CD14-positive monocyte (primary cell): ENCODE results near the gene NPRL2. TPM values are rescaled to one million over a fixed set of nuclear protein-coding genes. Genes with fewer than 3 reads are reported as not detected.

Source experiments
- DNase-seq, 3 donors: peaks; one replicate each; pipeline ENCODE4 v3.0.0-alpha.2; 2011 to 2022
- H2AFZ ChIP-seq: 2 replicates; pipeline ENCODE4 v1.6.0; 2012; ENCODE audit warnings: mild to moderate bottlenecking, low read depth, low read length, inconsistent platforms; ENCODE audit not compliant: insufficient read depth, poor library complexity, severe bottlenecking
- H3K27ac ChIP-seq, 2 donors: 1 replicate in 1 of 2; 2 replicates in 1 of 2; pipeline ENCODE4 v1.5.1; 2012 to 2013; ENCODE audit warnings: low read length in 2 of 2, control low read depth in 1 of 2, inconsistent platforms in 1 of 2, low read depth in 1 of 2, mild to moderate bottlenecking in 1 of 2
- H3K27me3 ChIP-seq, 2 donors: one replicate each; pipeline versions ENCODE4 v1.6.0 to v1.6.1; 2011 to 2013; ENCODE audit warnings: low read length in 2 of 2; ENCODE audit not compliant: control insufficient read depth in 2 of 2, insufficient read depth in 2 of 2
- H3K36me3 ChIP-seq, 2 donors: replicated peaks in 1 of 2; 1 replicate in 1 of 2; 2 replicates in 1 of 2; pipeline versions ENCODE4 v1.5.1 to v1.6.1; 2012 to 2013; ENCODE audit warnings: low read length in 2 of 2, control low read depth in 1 of 2, inconsistent platforms in 1 of 2, mild to moderate bottlenecking in 1 of 2; ENCODE audit not compliant: insufficient read depth in 2 of 2, control insufficient read depth in 1 of 2
- H3K4me1 ChIP-seq, 2 donors: 1 replicate in 1 of 2; 2 replicates in 1 of 2; pipeline versions ENCODE4 v1.5.1 to v1.6.1; 2012 to 2013; ENCODE audit warnings: low read length in 2 of 2, control low read depth in 1 of 2, inconsistent platforms in 1 of 2, mild to moderate bottlenecking in 1 of 2, moderate library complexity in 1 of 2; ENCODE audit not compliant: insufficient read depth in 2 of 2, control insufficient read depth in 1 of 2
- H3K4me2 ChIP-seq: replicated peaks from 2 replicates; pipeline ENCODE3; 2012; ENCODE audit warnings: low read length, moderate library complexity, mild to moderate bottlenecking; ENCODE audit not compliant: poor library complexity, severe bottlenecking; ENCODE audit errors: extremely low read depth
- H3K4me3 ChIP-seq, 3 experiments: fragments of 200-600 bp in 1 of 3; sonication (generic) in 1 of 3; replicated peaks in 1 of 3; 1 replicate in 2 of 3; 2 replicates in 1 of 3; pipeline ENCODE4 v1.5.1; 2011 to 2013; ENCODE audit warnings: low read length in 3 of 3, mild to moderate bottlenecking in 3 of 3, control low read depth in 2 of 3, low read depth in 2 of 3, inconsistent platforms in 1 of 3, moderate library complexity in 1 of 3
- H3K79me2 ChIP-seq: 2 replicates; pipeline ENCODE4 v1.6.0; 2012; ENCODE audit warnings: mild to moderate bottlenecking, control low read depth, inconsistent platforms, low read length, moderate library complexity; ENCODE audit not compliant: insufficient read depth
- H3K9ac ChIP-seq: 2 replicates; pipeline ENCODE4 v1.6.0; 2017; ENCODE audit warnings: low read length, mild to moderate bottlenecking; ENCODE audit not compliant: insufficient read depth, poor library complexity, severe bottlenecking
- H3K9me3 ChIP-seq, 2 donors: replicated peaks in 1 of 2; 1 replicate in 1 of 2; 2 replicates in 1 of 2; pipeline versions ENCODE4 v1.5.1 to v1.6.1; 2012 to 2013; ENCODE audit warnings: low read length in 2 of 2, control low read depth in 1 of 2; ENCODE audit not compliant: control insufficient read depth in 1 of 2, insufficient read depth in 1 of 2
- H4K20me1 ChIP-seq: 2 replicates; pipeline ENCODE4 v1.6.0; 2012; ENCODE audit warnings: mild to moderate bottlenecking, low read length, control low read depth, moderate library complexity; ENCODE audit not compliant: insufficient read depth
- H3K27ac Mint-ChIP-seq, 7 donors: one replicate each; pipeline ENCODE4 v1.8.0; 2020; ENCODE audit warnings: mild to moderate bottlenecking in 7 of 7, mixed read lengths in 7 of 7, moderate library complexity in 6 of 7, inconsistent platforms in 2 of 7
- H3K27me3 Mint-ChIP-seq, 3 donors: one replicate each; pipeline ENCODE4 v1.8.0; 2021 to 2022; ENCODE audit warnings: low read depth in 3 of 3, mild to moderate bottlenecking in 3 of 3, mixed read lengths in 3 of 3, moderate library complexity in 3 of 3, inconsistent platforms in 1 of 3
- H3K36me3 Mint-ChIP-seq, 2 donors: one replicate each; pipeline ENCODE4 v1.8.0; 2020; ENCODE audit warnings: mixed read lengths in 2 of 2, inconsistent platforms in 1 of 2, mild to moderate bottlenecking in 1 of 2
- H3K4me1 Mint-ChIP-seq: one replicate; pipeline ENCODE4 v1.8.0; 2020; ENCODE audit warnings: mild to moderate bottlenecking, mixed read lengths
- H3K4me3 Mint-ChIP-seq, 2 donors: one replicate each; pipeline ENCODE4 v1.8.0; 2020; ENCODE audit warnings: mild to moderate bottlenecking in 2 of 2, mixed read lengths in 2 of 2, moderate library complexity in 1 of 2
- H3K9me3 Mint-ChIP-seq, 7 donors: one replicate each; pipeline ENCODE4 v1.8.0; 2020 to 2022; ENCODE audit warnings: mixed read lengths in 7 of 7, mild to moderate bottlenecking in 6 of 7, moderate library complexity in 6 of 7, inconsistent platforms in 2 of 7
- WGBS: methylation state at CpG from one replicate; pipeline ENCODE4 v1.1.5; 2013; ENCODE audit warnings: missing lambda C conversion rate; ENCODE audit not compliant: insufficient coverage; 5-methylcytosine and 5-hydroxymethylcytosine counted together
- intact Hi-C, 2 donors: fragments of 100-400 bp; cut with micrococcal nuclease; formaldehyde crosslinking; loops; one replicate each; pipeline versions ENCODE4 v1.15.0 to v1.15.1; 2023
- polyA plus RNA-seq, 3 donors: library from polyadenylated mRNA; depleted of rRNA in 1 of 3; unstranded in 2 of 3; stranded (reverse) in 1 of 3; fragments of 300-500 nt in 2 of 3; fragments of >200 nt in 1 of 3; fragmentation: Illumina TruSeq in 2 of 3; gene quantifications; 1 replicate in 2 of 3; 2 replicates in 1 of 3; pipeline ENCODE4 v1.2.3, GENCODE V29; 2012 to 2021
- TF ChIP-seq, protein P1 (sequence below): fragments of 200-600 bp; IDR thresholded peaks from one replicate; pipeline ENCODE4 v1.8.0; 2022; ENCODE audit warnings: antibody characterized with exemption, mild to moderate bottlenecking

The NPRL2 gene
- polyA plus RNA-seq, 3 donors: 20.9 to 37.9 (median 23.5) TPM

DNA sequence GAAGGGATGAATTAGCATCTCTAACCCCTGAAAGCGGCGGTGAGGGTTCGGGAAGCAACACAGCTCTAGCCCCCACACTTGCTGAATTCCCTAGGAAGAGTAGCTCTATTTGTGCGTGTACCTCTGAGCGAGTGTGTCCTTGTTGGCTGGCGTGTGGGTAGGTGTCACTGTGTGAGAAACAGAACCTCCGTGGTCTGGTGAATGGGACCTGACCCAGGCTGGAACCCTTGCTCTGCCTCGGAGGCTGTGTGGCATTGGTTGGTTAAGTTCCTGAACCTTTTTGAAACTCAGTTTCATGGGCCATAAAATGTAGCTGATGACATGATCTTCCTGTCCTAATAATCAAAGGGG, 9.2 kb upstream of the NPRL2 start:
- peaks cover 43% of the 10 kb centered on the region for H4K20me1 ChIP-seq
- Mint-ChIP-seq H3K4me1 (peaks cover 49% of the 10 kb centered on the region), H3K36me3 (peaks cover 14 to 29% of the 10 kb centered on the region in 2 donors), H3K9me3 (peaks cover 0 to 3% (median 0%) of the 10 kb centered on the region in 7 donors), H3K27ac (peak overlapping the region in 5 of 7 donors; percentile 42 to 95 (median 86)), H3K27me3 (peaks cover 0 to 11% (median 6%) of the 10 kb centered on the region in 3 donors), H3K4me3 (peak overlapping the region; percentile 90 to 95)
- H3K4me2 ChIP-seq: peak overlapping the region; percentile 98
- H3K4me3 ChIP-seq: peak overlapping the region in 1 of 3 experiments; percentile 91
- no peak for DNase-seq
- H2AFZ ChIP-seq: peak overlapping the region; percentile 94
- H3K9ac ChIP-seq: no peak overlapping the region
- H3K36me3 ChIP-seq: peaks cover 23 to 35% of the 10 kb centered on the region in 2 donors
- WGBS: 27% methylated on average over 6 of the region's 8 CpGs
- intact Hi-C loops: loop anchor here (1.0 to 10.0 kb wide), 4 partner anchors 8 to 1035 kb away; partner anchors contain the start of genes MAPKAPK3 (in 1 of the 2), MON1A (in 1 of the 2) and RBM15B (in 1 of the 2)
- TF ChIP-seq, protein P1, sequence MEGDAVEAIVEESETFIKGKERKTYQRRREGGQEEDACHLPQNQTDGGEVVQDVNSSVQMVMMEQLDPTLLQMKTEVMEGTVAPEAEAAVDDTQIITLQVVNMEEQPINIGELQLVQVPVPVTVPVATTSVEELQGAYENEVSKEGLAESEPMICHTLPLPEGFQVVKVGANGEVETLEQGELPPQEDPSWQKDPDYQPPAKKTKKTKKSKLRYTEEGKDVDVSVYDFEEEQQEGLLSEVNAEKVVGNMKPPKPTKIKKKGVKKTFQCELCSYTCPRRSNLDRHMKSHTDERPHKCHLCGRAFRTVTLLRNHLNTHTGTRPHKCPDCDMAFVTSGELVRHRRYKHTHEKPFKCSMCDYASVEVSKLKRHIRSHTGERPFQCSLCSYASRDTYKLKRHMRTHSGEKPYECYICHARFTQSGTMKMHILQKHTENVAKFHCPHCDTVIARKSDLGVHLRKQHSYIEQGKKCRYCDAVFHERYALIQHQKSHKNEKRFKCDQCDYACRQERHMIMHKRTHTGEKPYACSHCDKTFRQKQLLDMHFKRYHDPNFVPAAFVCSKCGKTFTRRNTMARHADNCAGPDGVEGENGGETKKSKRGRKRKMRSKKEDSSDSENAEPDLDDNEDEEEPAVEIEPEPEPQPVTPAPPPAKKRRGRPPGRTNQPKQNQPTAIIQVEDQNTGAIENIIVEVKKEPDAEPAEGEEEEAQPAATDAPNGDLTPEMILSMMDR: no peak
- H3K4me1 ChIP-seq: peaks cover 48 to 51% of the 10 kb centered on the region in 2 donors
- H3K79me2 ChIP-seq: peaks cover 47% of the 10 kb centered on the region
- H3K27me3 ChIP-seq: peaks cover 0 to 6% of the 10 kb centered on the region in 2 donors
- no peaks in the 10 kb centered on the region for H3K9me3 ChIP-seq
- no peak overlapping the region for H3K27ac ChIP-seq

DNA sequence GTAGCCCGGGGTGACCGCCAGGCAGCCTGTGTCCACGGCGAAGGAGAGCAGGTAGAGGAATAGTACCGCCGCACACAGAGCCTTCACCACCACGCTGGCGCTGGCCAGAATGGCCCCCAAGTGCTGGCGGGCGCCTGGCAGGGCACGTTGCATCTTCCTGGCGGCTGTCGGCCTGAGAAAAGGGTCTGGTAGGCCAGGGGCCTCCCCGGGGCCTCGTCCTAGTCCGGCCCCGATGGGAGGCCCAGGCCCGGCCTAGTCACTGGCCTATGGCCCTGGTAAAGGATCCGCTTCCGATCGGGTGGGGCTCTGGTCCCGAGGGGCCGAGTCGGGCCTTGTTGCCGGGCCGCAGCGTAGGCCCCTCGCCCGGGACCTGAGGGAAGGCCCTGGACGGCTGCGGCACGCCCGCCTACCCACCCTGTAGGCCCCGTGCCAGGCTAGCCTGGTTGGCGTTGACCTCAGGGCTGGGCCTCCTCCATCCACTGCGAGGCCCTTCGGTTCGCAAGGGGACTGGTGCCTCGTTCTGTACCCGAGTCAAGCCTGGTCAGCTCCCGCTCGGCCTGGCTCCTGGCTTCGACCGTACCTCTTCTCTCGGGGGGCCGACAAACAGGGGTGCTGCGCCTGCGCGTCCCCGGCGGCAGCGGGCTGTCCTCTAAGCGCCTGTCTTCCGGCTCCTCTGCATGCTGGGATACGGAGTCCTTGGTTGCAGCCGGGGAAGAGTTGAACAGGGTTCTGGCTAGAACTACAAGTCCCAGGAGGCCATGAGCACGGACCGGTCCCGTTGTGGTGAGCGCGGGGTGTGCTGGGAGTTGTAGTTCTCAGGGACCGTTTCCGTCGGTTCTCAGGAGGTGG, 8.6 kb upstream of the NPRL2 start, which contains the start of gene TMEM115:
TSS of gene TMEM115 (minus strand) at position 611 of the 849 bp plus-strand sequence. CDS start at position 153, 458 bp downstream.
- Histone ChIP-seq H3K4me2 (peak within 1 kb of the TSS; percentile 98), H3K79me2 (peaks cover 53% of the 10 kb centered on the region), H3K36me3 (peaks cover 29 to 41% of the 10 kb centered on the region in 2 donors), H3K4me3 (peak within 1 kb of the TSS; percentile 47 to 91 (median 89)), H3K9me3 (no peaks in the 10 kb centered on the region), H3K4me1 (peaks cover 42 to 45% of the 10 kb centered on the region in 2 donors), H3K9ac (peak within 1 kb of the TSS; percentile 96), H4K20me1 (peaks cover 49% of the 10 kb centered on the region), H3K27me3 (peaks cover 0 to 2% of the 10 kb centered on the region in 2 donors), H2AFZ (peak within 1 kb of the TSS; percentile 94), H3K27ac (peak within 1 kb of the TSS; percentile 57 to 91)
- TF ChIP-seq, protein P1: no peak
- H3K27me3 Mint-ChIP-seq: peaks cover 0 to 5% (median 1%) of the 10 kb centered on the region in 3 donors
- peaks cover 0 to 3% (median 0%) of the 10 kb centered on the region in 7 donors for H3K9me3 Mint-ChIP-seq
- H3K4me3 Mint-ChIP-seq: peak within 1 kb of the TSS; percentile 90 to 95
- intact Hi-C loops: loop anchor here (1.0 to 10.0 kb wide), 4 partner anchors 8 to 1036 kb away; partner anchors contain the start of genes MAPKAPK3 (in 1 of the 2), MON1A (in 1 of the 2) and RBM15B (in 1 of the 2)
- H3K27ac Mint-ChIP-seq: peak within 1 kb of the TSS; percentile 82 to 95 (median 93)
- peak; percentile 94 to 97 (median 96) for DNase-seq
- H3K4me1 Mint-ChIP-seq: peaks cover 45% of the 10 kb centered on the region
- H3K36me3 Mint-ChIP-seq: peaks cover 20 to 35% of the 10 kb centered on the region in 2 donors
- 1% methylated on average over 62 of the region's 64 CpGs for WGBS
